Nucleus accumbens (tissue), 56 donors: Measurements from ENCODE around the gene PTPRN2.
"Not testable (repeated sequence)": the region's sequence is repeated elsewhere in the genome, so short reads cannot be mapped to it uniquely, and the experiment has no call there.

Experiments
- DNase-seq, 56 donors: peaks; one replicate each; lab custom pipeline; 2025; lab: John Stamatoyannopoulos, UW

PTPRN2 gene

DNA sequence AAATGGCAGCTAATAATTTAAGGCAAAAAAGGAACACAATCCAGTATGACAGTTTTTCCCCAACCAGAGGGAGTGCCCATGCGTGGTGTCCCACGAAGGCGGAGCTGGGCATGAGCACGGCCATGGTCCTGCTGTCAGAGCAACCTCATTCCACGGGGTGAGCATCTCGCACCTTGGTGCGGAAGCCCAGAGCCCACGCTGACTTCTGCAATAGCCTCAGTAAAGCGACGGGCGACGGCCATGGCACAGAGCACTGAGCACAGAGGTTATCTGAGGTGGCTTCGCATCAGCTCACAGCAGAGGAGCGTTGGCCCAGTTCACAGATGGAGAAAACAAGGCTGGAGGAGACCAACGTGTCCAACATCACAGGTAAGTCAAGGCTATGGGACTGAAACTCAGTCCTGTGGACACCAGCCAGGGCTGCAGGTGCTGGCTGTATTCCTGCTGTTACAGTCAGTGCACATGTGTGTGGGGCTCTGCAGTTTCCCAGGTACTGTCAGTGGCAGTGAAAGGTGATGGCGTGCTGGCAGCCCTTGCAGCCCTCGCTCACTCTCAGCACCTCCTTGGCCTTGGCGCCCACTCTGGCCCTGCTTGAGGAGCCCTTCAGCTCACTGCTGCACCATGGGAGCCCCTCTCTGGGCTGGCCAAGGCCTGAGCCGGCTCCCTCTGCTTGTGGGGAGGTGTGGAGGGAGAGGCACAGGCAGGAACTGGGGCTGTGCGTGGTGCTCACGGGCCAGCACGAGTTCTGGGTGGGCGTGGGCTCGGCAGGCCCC lies 525.6 kb downstream of the PTPRN2 start:
- no peak for DNase-seq

DNA sequence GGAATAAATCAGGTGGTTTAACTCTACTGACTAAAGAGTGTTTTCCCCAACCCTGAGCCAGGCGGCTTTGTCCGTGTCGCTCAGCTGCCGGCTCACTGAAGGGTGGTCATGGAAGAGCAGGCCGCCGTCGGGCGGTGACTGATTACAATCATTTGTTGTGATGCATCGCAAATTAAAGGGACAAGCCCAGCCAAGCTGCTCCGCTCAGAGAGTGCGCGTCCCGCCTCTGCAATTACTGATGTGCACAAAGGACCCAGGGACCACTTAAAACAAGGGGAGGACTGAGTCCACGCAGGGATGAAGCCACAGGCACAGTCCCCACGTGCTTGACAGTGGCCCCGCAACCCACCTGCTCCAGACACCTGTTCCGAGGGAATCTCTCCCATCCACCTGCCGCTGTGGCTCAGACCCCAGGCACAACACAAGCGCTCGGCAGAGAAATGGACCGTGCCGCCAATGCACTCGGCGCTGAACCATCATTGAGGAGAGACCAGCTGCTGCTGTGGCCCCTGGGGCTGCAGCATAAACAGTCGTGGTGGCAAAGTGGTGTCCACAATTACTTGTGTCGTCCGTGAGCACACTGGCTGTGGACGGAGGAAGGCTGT lies 526.5 kb downstream of the PTPRN2 start:
- no peak for DNase-seq

DNA sequence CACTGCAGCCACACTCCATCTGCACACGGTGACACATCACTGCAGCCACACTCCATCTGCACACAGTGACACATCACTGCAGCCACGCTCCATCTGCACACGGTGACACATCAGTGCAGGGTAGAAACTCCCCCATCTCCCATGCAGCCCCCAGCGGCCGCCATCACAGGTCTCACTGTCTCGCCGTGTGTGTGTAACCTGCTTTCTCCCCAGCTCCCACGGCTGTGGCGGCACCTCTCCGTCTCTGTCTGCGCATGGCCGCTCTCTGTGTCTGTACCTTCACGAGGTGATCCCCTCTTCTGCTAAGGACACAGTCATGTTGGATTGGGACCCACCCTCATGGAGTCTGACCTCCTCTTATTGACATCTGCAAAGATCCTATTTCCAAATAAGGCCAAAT lies 527.4 kb downstream of the PTPRN2 start:
- DNase-seq, result no peak

DNA sequence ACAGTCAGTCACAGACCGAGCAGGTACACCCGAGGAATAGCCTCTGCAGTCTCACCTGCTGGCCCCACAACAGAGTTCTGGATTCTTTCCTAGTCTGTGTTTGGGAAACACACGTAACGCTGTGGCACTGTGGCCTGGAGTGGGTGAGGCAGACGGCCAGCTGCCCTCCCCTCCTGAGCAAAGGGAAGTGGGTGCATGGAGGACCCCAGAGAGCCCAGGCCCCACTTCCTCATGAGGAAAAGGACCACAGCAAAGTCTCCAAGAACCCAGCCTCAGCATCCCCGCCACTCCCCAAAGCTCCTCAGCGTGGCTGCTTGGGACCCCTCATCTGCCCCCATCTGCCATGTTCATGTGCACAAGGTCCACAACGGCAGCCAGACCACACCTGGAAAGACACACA lies 530.2 kb downstream of the PTPRN2 start:
- DNase-seq, result no peak

DNA sequence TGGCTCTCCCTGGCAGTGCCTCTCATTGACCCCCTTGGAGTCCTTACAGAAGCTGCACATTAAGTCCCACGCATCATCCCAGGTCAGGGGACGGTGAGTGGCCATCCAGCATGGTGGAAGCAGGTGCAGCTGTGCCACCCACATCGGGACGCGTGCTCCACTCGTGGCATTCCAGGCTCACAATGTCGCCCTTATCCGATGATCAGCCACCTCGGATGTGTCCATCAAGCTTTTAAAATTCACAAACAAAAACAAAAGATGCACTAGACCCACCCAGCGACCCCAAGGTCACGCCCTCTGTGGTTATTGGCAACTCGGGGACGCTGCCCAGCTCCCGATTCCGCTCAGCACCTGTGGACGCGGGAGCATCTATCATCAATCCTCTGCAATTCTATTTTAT lies 530.9 kb downstream of the PTPRN2 start:
- no peak for DNase-seq

DNA sequence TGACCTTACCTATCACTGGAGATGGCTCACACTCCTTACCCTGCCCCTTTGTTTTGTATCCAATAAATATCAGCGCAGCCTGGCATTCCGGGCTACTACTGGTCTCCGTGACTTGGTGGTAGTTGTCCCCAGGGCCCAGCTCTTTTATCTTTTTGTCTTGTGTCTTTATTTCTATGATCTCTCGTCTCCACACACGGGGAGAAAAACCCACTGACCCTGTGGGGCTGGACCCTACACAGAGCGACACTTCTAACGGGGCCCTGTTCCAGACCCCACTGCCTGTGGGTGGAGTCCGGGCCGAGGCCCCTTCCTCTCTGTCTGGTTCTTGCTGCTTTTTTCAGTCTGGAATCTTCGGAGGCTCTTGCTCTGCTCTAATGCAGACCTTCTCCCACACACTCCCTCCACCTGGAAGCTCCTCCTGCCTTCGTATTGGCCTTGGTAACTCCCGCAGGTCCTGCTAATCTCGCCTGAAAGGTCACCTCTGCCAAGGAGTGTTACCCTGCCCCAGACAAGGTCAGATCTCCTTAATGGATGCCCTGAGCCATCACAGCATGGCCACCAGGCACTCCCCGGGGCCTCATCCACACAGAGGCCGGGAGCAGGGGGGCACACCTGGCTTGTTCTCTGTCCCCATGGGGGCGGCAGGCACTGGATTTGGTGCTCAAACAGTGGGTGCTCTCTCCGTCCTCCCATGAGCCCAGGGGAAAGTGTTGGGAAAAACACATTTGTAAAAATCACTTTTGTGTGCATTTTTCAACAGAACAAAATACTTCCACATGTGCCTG lies 531.7 kb downstream of the PTPRN2 start:
- DNase-seq, result no peak

DNA sequence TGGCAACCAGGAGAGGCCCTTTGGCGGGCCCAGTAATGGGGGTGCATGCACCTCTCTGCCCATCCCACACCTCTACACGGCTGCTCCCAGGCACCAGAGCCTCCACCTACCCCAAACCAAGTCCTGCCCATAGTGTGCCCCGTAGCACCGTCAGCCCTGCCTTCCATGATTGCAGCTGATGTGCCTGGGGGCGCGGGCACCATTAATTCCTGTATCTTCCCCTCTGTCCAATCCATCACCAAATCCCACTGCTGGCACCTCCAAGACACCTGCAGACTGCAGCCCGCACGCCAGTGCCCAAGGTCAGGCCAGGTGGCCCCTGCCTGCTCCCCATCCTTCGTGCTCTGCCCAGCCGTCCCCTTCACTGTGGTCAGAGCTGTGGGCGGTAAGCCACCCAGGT lies 533.0 kb downstream of the PTPRN2 start:
- no peak for DNase-seq

DNA sequence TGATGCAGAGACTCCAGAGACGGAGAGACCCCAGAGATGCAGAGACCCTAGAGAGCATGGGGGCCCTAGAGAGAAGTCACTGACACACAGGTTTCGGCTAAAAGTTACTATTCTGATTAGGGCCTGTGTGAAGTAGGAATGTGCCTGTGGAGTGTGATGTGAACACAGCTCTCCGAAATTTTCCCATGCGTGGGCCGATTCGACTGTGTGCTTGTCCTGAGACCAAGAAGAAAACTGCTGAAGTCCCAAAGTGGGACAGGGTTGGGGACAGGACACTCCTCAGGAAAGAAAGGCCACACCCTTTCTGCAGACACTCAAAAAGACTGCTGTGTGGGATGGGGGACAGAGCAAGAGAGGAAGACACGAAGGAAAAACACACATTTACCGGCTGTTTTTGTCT lies 533.5 kb downstream of the PTPRN2 start:
- DNase-seq, result no peak

DNA sequence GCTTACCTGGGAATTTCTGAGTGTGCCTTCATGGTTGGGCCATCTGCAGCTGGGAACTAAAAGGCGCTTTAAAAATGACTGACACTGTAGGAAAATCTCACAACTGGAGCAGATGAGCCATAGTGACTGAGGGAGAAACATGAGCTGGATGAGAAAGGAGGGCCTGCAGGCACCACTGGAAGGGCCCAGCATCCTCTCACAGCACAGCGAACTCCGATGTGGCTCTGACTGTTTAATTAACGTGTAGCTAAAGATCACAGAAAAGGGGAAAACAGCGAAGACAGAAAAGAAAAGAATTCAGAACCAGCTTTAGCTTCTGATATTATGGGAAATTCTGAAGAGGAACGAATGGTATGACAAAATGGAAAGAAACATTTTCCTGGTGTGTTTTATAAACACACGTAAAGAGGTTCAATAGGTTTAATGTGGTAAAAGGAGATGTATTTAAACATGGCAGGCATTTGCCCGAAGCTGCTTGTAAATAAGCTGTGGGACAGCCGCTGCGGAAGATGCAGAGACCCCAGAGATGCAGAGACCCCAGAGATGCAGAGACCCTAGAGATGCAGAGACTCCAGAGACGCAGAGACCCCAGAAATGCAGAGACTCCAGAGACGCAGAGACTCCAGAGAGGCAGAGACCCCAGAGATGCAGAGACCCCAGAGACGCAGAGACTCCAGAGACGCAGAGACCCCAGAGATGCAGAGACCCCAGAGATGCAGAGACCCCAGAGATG lies 534.3 kb downstream of the PTPRN2 start:
- DNase-seq, result no peak

DNA sequence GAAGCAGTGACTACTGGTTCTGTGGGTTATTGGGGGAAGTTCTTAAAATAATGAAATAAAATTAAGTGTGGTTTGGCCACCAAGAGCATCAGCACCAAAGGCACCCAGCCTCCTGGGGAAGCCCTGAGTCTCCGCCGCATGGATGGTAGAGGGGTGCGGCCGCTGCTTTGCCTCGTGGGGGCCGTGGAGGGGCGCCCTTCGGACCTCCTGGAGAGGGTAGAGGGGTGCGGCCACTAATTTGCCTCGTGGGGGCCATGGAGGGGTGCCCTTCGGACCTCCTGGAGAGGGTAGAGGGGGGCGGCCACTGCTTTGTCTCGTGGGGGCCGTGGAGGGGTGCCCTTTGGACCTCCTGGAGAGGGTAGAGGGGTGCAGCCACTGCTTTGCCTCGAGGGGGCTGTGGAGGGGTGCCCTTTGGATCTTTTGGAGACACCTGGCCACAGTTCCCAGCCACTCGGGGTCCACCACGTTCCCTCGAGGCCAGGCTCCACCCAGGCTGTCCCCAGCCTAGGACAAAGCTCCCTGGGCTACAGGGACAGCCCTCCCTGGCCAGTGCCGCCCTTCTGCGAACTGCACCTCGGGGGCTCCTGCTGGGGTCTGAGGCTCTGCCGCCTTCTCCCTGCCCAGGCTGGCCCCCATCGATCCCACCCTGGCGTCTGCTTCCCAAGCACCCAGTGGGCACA lies 535.1 kb downstream of the PTPRN2 start:
- DNase-seq, result no peak

DNA sequence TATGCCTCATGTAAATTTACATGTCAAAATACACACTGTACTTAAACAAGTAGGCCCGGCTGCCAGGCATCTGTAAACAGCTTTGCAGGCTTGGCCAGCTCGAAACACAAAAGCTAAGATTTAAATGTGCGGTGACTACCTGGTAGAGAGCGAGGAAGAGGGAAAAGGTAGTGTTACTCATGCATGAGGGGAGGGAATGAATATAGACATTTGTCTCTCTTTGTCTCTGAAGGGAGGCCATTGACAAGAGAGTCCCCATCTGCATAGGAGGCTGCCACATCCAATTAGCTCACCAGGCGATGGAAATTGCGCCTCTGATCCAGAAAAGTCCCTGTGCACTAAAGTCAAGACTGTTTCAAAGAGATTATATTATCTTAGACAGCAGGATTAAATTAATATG lies 535.8 kb downstream of the PTPRN2 start:
- no peak for DNase-seq

DNA sequence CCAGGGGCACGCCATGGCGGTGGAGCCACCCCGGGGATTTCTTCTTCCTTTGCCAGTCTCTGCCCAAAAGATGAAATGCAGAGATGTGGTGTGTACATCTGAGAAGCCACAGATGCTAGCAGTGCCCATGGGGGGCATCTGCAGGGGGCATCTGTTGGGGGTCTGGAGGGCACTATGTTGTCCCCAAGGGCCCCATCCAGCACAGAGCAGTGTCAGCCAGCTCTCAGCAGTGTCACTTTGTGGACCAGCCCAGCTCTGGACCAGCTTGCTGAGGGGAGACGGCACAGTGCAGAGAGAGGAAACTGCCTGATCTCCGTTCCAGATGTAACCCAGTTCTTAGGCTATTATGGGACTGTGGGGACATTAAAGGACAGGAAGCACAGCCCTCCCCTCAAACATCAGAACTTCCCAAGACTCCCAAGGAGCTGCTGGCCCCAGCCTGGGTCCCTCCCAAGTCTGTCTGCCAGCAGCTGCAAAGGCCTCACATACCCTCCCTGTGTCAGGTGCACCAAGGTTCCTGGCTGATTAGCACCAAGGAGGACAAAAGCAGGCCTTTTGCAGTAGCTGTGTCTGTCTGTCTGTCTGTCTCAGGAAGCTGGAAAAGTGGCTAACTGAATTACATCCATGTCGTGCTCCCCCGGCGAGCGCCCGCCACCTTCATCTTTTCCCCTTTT lies 536.5 kb downstream of the PTPRN2 start:
- no peak for DNase-seq

DNA sequence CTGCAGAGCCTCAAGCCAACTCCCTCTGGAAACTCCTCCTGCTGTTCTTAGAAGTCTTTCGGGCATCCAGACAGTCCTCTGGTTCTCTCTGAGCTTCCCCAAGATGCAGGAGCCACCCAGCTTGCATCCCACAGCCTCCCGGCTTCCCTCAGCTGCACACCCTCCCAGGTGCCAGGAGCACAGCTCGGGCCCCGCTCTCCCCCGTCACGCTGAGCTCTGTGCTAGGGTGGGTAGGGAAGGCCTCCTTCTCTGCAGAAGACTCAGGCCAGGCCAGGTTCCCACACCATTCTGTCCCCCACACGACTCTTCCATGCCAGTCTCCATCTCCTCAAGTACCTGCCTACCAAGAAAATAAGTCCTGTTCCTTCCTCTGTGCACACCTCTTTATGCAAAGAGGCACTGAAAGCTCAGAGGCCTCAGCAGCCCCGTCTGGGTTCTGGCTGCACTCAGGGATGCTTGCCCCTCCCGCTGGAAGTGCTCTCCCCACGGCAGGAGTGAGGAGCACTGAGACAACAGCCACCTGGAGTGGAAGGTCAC lies 537.1 kb downstream of the PTPRN2 start:
- no peak for DNase-seq

DNA sequence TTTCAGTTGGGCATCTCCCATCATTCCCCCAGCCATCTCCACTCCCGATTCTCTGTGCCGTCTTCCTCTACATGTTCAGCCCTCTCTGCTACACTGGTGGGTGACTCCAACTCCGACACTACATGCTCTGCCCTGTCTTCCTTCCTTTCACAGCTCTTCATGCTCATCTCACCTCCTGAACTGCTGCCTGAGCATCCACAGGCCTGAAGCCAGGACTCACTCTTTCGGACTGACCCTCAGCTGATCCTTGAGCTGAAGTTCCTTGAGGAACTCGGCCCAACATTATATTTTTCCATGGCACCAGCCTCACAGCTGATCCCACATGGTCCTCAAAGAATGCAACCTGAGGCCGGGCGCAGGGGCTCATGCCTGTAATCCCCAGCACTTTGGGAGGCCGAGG lies 538.4 kb downstream of the PTPRN2 start:
- no peak for DNase-seq

DNA sequence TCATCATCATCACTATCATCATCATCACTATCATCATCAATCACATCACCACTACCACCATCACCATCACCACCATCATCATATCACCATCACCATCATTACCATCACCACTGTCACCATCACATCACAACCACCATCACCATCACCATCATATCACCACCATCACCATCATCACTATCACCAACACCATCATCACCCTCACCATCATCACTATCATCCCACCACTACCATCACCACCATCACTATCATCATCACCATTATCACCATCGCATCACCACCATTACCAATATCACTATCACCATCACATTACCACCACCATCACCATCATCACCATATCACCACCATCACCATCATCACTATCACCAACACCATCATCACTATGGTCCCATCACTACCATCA lies 539.1 kb downstream of the PTPRN2 start:
- no peak for DNase-seq

DNA sequence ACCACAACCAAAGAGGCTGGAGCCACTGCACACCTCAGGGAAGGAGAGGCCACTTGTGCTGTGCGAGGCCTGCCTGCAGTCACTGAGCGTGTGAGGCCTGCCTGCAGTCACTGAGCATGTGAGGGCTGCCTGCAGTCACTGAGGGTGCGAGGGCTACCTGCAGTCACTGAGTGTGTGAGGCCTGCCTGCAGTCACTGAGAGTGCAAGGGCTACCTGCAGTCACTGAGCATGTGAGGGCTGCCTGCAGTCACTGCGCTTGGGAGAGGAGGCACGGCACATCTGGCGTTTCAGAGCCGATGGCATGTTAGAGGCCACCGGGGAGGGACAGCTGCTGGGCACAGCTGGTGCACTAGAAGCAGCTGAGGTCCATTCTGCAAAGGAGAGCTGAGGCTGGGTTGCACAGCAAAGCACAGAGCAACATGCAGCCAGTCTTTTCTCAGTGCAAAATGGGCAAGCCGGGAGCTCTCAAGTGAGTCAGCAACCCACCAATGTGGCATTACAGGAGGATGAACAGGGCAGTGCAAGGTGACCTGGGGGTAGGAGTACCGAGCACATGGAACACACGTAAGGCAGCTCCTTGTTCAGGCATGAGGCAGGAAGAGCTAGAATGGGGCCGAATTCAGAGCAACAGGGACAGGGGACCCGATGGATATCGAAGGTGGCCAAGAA lies 540.1 kb downstream of the PTPRN2 start:
- no peak for DNase-seq

DNA sequence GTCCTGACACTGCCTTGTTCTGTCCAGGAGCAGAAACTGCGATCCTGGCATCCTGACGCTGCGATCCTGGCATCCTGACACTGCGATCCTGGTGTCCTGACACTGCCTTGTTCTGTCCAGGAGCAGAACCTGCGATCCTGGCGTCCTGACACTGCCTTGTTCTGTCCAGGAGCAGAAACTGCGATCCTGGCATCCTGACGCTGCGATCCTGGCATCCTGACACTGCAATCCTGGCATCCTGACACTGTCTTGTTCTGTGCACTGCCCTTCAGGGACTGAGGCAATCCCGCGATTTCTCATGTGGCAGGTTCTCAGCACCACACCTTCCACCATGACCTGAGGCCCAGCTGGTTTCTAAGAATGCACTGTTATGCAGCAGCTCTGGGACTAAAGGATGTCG lies 541.4 kb downstream of the PTPRN2 start:
- DNase-seq, result not testable (repeated sequence)

DNA sequence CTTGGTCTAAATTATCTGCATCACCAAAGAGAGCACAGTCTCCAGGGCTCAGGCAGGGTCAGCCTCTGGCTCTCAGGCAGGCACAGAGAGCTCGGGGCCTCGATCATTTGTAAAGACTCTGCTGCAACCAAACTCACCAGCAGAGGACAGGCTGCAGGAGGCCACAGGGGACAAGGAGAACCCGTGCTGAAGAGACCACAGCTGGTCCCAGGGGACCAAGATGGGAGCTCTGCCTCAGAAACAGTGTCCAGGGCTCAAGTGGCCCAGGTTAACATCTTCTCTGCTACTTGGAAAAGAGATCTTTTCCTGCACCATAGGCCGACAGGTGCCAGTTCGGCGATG lies 543.2 kb downstream of the PTPRN2 start:
- no peak for DNase-seq
